HG02885 (cell line): ENCODE results near the gene ZNF444.
A peak's percentile ranks its signal among the peaks of the same experiment; 100 is the strongest.

Experiments used
- ATAC-seq: cut with Tn5 transposase; IDR thresholded peaks from one replicate; pipeline ENCODE4 v1.9.1; 2021; ENCODE audit warnings: mild to moderate bottlenecking; ENCODE audit not compliant: unreplicated experiment, poor library complexity

ZNF444 gene

GRCh38 chr19:56121180-56122167 is 19.6 kb upstream of the ZNF444 start, which contains the start of gene ZNF787:
Gene ZNF787 (minus strand): TSS chr19:56121295. CDS start chr19:56103217, 18,078 bp downstream.
- peak; percentile 89 for ATAC-seq

GRCh38 chr19:56123266-56123891 is 17.7 kb upstream of the ZNF444 start:
- no peak for ATAC-seq

- ATAC-seq = no peak
Observed at GRCh38 chr19:56124578-56124977, 16.5 kb upstream of the ZNF444 start.

- no peak for ATAC-seq
Observed at GRCh38 chr19:56125806-56126590, 15.1 kb upstream of the ZNF444 start.

GRCh38 chr19:56126983-56127780 is 13.9 kb upstream of the ZNF444 start:
- no peak for ATAC-seq

- ATAC-seq = no peak
Observed at GRCh38 chr19:56130006-56130405, 11.1 kb upstream of the ZNF444 start.

GRCh38 chr19:56131651-56132050 is 9.4 kb upstream of the ZNF444 start:
- no peak for ATAC-seq

GRCh38 chr19:56132316-56132822 is 8.7 kb upstream of the ZNF444 start:
- ATAC-seq = no peak

- no peak for ATAC-seq
Observed at GRCh38 chr19:56133858-56134653, 7.0 kb upstream of the ZNF444 start.

GRCh38 chr19:56134654-56134921 is 6.5 kb upstream of the ZNF444 start:
- no peak for ATAC-seq

GRCh38 chr19:56136362-56136761 is 4.7 kb upstream of the ZNF444 start:
- ATAC-seq = no peak

GRCh38 chr19:56137405-56137804 is 3.7 kb upstream of the ZNF444 start:
- ATAC-seq = no peak

- ATAC-seq = no peak
Observed at GRCh38 chr19:56138069-56138468, 3.0 kb upstream of the ZNF444 start.

- no peak for ATAC-seq
Observed at GRCh38 chr19:56139847-56140582, 1.1 kb upstream of the ZNF444 start.

- no peak for ATAC-seq
Observed at GRCh38 chr19:56141417-56141993, 418 bp downstream of the ZNF444 start.

GRCh38 chr19:56142087-56142787 is 1.1 kb downstream of the ZNF444 start:
- ATAC-seq = no peak

- no peak for ATAC-seq
Observed at GRCh38 chr19:56142897-56143434, 1.9 kb downstream of the ZNF444 start.
